ENCODE data around the gene DHRS9. TPM values are rescaled to one million over a fixed set of nuclear protein-coding genes. Genes with fewer than 3 reads are reported as not detected.
A peak's percentile ranks its signal among the peaks of the same experiment; 100 is the strongest.

DHRS9 gene
- polyA plus RNA-seq, 1 donor (not counting 4 experiments of a cell fraction or from before 2014, with no cell fraction given), result 3.3 TPM

GRCh38 chr2:169066897-169067296 is 2.5 kb upstream of the DHRS9 start:
- DNase-seq (ENCODE audit: low read depth, low spot score) (no peak), FAIRE-seq (no peak)
- Histone ChIP-seq H2AFZ (ENCODE audit: control insufficient read depth, low read length) (no peak overlapping the region), H3K9me1 (ENCODE audit: control insufficient read depth, extremely low read depth, insufficient read depth, low read length) (no peaks in the 10 kb centered on the region), H3K27ac (ENCODE audit: control insufficient read depth, insufficient read depth, low read length) (no peak overlapping the region), H3K9ac (ENCODE audit: control insufficient read depth, extremely low read depth, insufficient read depth, low read length) (no peak overlapping the region), H3K4me1 (ENCODE audit: control insufficient read depth, extremely low read depth, insufficient read depth, low read length) (peaks cover 19% of the 10 kb centered on the region), H3K27me3 (ENCODE audit: control insufficient read depth, extremely low read depth, insufficient read depth, low read length) (no peaks in the 10 kb centered on the region), H3K36me3 (ENCODE audit: control insufficient read depth in 2 of 2, extremely low read depth in 1 of 2, insufficient read depth in 2 of 2, low read length in 2 of 2) (no peaks in the 10 kb centered on the region), H3K9me3 (ENCODE audit: control insufficient read depth, low read depth, low read length) (no peaks in the 10 kb centered on the region), H3K4me3 (ENCODE audit: control insufficient read depth in 2 of 3, extremely low read depth in 1 of 3, insufficient read depth in 2 of 3, low read depth in 1 of 3, low read length in 3 of 3) (no peak overlapping the region), H3K79me2 (ENCODE audit: control insufficient read depth, insufficient read depth, low read length) (no peaks in the 10 kb centered on the region), H3K4me2 (ENCODE audit: control insufficient read depth, extremely low read depth, insufficient read depth, low read depth, low read length) (no peak overlapping the region), H4K20me1 (ENCODE audit: control insufficient read depth, extremely low read depth, insufficient read depth, low read length) (no peaks in the 10 kb centered on the region)
- dilution Hi-C loops (cut with MboI; ENCODE audit: extremely low pct_ligation_motif_present, low sequenced_read_pairs), result no loop called here
- TF ChIP-seq EZH2 (IDR thresholded peaks at IDR 0.05; ENCODE audit: low read length), result no peak
- TF ChIP-seq, protein P1, sequence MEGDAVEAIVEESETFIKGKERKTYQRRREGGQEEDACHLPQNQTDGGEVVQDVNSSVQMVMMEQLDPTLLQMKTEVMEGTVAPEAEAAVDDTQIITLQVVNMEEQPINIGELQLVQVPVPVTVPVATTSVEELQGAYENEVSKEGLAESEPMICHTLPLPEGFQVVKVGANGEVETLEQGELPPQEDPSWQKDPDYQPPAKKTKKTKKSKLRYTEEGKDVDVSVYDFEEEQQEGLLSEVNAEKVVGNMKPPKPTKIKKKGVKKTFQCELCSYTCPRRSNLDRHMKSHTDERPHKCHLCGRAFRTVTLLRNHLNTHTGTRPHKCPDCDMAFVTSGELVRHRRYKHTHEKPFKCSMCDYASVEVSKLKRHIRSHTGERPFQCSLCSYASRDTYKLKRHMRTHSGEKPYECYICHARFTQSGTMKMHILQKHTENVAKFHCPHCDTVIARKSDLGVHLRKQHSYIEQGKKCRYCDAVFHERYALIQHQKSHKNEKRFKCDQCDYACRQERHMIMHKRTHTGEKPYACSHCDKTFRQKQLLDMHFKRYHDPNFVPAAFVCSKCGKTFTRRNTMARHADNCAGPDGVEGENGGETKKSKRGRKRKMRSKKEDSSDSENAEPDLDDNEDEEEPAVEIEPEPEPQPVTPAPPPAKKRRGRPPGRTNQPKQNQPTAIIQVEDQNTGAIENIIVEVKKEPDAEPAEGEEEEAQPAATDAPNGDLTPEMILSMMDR (optimal IDR thresholded peaks at IDR 0.05 in 1 of 3, IDR thresholded peaks at IDR 0.05 in 1 of 3, conservative IDR thresholded peaks at IDR 0.05 in 1 of 3; ENCODE audit: extremely low read depth in 1 of 3, insufficient read depth in 2 of 3, low read length in 3 of 3), result no peak

GRCh38 chr2:169069833-169070232 is 470 bp downstream of the DHRS9 start:
- no peaks in the 10 kb centered on the region for H4K20me1 ChIP-seq (ENCODE audit: control insufficient read depth, extremely low read depth, insufficient read depth, low read length)
- DNase-seq (ENCODE audit: low read depth, low spot score) (no peak), FAIRE-seq (no peak)
- dilution Hi-C loops (cut with MboI; ENCODE audit: extremely low pct_ligation_motif_present, low sequenced_read_pairs), result no loop called here
- no peak for TF ChIP-seq EZH2 (IDR thresholded peaks at IDR 0.05; ENCODE audit: low read length)
- TF ChIP-seq, protein P1 (optimal IDR thresholded peaks at IDR 0.05 in 1 of 3, IDR thresholded peaks at IDR 0.05 in 1 of 3, conservative IDR thresholded peaks at IDR 0.05 in 1 of 3; ENCODE audit: extremely low read depth in 1 of 3, insufficient read depth in 2 of 3, low read length in 3 of 3), result no peak
- no peaks in the 10 kb centered on the region for H3K27me3 ChIP-seq (ENCODE audit: control insufficient read depth, extremely low read depth, insufficient read depth, low read length)
- H3K4me3 ChIP-seq (ENCODE audit: control insufficient read depth in 2 of 3, extremely low read depth in 1 of 3, insufficient read depth in 2 of 3, low read depth in 1 of 3, low read length in 3 of 3), result no peak overlapping the region
- peak overlapping the region; percentile 44 for H2AFZ ChIP-seq (ENCODE audit: control insufficient read depth, low read length)
- H3K27ac ChIP-seq (ENCODE audit: control insufficient read depth, insufficient read depth, low read length), result no peak overlapping the region
- H3K36me3 ChIP-seq (ENCODE audit: control insufficient read depth in 2 of 2, extremely low read depth in 1 of 2, insufficient read depth in 2 of 2, low read length in 2 of 2), result no peaks in the 10 kb centered on the region
- H3K9me3 ChIP-seq (ENCODE audit: control insufficient read depth, low read depth, low read length), result no peaks in the 10 kb centered on the region
- H3K9me1 ChIP-seq (ENCODE audit: control insufficient read depth, extremely low read depth, insufficient read depth, low read length), result no peaks in the 10 kb centered on the region
- no peaks in the 10 kb centered on the region for H3K79me2 ChIP-seq (ENCODE audit: control insufficient read depth, insufficient read depth, low read length)
- peaks cover 30% of the 10 kb centered on the region for H3K4me1 ChIP-seq (ENCODE audit: control insufficient read depth, extremely low read depth, insufficient read depth, low read length)
- peak overlapping the region; percentile 53 for H3K4me2 ChIP-seq (ENCODE audit: control insufficient read depth, extremely low read depth, insufficient read depth, low read depth, low read length)
- no peak overlapping the region for H3K9ac ChIP-seq (ENCODE audit: control insufficient read depth, extremely low read depth, insufficient read depth, low read length)
